ENCODE results near the gene ITGBL1.

Gene ITGBL1

DNA sequence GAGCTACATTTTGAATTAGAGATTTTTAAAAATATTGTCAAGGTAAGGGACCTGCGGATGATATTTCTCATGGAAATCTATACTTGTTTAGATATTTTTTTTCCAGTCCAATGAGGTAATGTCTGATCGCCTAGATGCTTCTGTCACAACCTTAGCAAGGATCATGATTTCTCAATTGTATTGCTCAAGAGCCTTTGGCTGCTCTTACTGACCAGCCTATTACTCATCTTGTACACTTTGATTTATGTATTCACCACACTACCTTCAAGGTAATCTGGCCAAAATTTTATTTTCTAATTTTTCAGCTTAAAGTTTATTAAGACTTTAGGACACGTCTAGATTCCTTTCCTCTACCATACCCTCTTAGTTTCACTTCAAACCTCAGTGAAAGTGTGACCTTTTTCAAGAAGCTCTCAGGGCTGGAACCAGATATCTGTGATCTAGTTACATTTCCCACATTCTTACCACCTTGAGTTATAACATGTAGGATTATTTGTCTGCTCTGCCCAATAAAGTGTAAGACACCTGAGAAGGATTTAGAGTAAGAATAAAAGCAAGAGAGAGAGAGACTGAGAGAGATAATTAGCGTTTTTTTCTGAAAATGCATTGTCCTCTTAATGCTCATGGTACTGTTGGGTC, 197.1 kb downstream of the ITGBL1 start (continued):
- TF ChIP-seq RBAK (tag by site-specific recombination; IDR thresholded peaks at IDR 0.05) (no peak), ZNF837 (tag by site-specific recombination; IDR thresholded peaks at IDR 0.05) (no peak), KLF9 (tag by site-specific recombination; IDR thresholded peaks at IDR 0.05; ENCODE audit: low read depth) (no peak), HOXD13 (CRISPR knock-in tag; IDR thresholded peaks at IDR 0.05; ENCODE audit: borderline replicate concordance) (no peak), TCF7L2 (IDR thresholded peaks at IDR 0.05; ENCODE audit: borderline replicate concordance, low read depth, low read length) (no peak), ZNF623 (tag by site-specific recombination; IDR thresholded peaks at IDR 0.05) (no peak)
- TF ChIP-seq, protein P1, sequence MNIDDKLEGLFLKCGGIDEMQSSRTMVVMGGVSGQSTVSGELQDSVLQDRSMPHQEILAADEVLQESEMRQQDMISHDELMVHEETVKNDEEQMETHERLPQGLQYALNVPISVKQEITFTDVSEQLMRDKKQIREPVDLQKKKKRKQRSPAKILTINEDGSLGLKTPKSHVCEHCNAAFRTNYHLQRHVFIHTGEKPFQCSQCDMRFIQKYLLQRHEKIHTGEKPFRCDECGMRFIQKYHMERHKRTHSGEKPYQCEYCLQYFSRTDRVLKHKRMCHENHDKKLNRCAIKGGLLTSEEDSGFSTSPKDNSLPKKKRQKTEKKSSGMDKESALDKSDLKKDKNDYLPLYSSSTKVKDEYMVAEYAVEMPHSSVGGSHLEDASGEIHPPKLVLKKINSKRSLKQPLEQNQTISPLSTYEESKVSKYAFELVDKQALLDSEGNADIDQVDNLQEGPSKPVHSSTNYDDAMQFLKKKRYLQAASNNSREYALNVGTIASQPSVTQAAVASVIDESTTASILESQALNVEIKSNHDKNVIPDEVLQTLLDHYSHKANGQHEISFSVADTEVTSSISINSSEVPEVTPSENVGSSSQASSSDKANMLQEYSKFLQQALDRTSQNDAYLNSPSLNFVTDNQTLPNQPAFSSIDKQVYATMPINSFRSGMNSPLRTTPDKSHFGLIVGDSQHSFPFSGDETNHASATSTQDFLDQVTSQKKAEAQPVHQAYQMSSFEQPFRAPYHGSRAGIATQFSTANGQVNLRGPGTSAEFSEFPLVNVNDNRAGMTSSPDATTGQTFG (tag by site-specific recombination; IDR thresholded peaks at IDR 0.05; ENCODE audit: borderline replicate concordance) = no peak
- TF ChIP-seq, protein P2, sequence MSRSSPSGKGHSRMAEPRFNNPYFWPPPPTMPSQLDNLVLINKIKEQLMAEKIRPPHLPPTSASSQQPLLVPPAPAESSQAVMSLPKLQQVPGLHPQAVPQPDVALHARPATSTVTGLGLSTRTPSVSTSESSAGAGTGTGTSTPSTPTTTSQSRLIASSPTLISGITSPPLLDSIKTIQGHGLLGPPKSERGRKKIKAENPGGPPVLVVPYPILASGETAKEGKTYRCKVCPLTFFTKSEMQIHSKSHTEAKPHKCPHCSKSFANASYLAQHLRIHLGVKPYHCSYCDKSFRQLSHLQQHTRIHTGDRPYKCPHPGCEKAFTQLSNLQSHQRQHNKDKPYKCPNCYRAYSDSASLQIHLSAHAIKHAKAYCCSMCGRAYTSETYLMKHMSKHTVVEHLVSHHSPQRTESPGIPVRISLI (tag by site-specific recombination; IDR thresholded peaks at IDR 0.05) = no peak
- TF ChIP-seq, protein P3, sequence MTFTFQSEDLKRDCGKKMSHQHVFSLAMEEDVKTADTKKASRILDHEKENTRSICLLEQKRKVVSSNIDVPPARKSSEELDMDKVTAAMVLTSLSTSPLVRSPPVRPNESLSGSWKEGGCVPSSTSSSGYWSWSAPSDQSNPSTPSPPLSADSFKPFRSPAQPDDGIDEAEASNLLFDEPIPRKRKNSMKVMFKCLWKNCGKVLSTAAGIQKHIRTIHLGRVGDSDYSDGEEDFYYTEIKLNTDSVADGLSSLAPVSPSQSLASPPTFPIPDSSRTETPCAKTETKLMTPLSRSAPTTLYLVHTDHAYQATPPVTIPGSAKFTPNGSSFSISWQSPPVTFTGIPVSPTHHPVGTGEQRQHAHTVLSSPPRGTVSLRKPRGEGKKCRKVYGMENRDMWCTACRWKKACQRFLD (tag by site-specific recombination; IDR thresholded peaks at IDR 0.05) = no peak

DNA sequence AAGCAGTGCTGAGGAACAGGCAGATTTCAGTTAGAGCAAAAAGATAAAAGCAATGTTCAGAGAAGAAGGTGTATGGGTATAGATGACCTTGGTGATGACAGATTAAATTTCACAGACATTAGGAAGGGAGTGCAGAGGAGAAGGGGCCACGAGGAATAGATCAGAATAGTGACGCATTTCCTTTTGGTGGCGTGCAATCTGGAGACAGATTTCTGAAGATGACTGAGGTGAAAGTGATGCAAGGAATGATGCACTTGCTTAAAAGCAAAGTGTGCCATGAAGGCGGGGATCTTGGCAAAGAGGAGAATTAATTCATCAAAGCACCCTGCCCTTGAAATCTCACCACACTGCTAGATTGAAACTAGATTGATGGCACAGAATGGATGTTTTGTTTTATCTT, 202.4 kb downstream of the ITGBL1 start:
- H3K27ac ChIP-seq (ENCODE audit: extremely low read depth, low read depth, low read length) = no peak overlapping the region
- ChIA-PET POLR2A (no interaction called here), CTCF (no interaction called here)
- H3K4me1 ChIP-seq (ENCODE audit: control insufficient read depth, insufficient read depth, low read length) = no peaks in the 10 kb centered on the region
- no peak for TF ChIP-seq ZNF48 (tag by site-specific recombination; IDR thresholded peaks at IDR 0.05)
- TF ChIP-seq ZNF664 (tag by site-specific recombination; IDR thresholded peaks at IDR 0.05) = no peak
- no peak for TF ChIP-seq ZSCAN16 (tag by site-specific recombination; IDR thresholded peaks at IDR 0.05)
- TF ChIP-seq, protein P4, sequence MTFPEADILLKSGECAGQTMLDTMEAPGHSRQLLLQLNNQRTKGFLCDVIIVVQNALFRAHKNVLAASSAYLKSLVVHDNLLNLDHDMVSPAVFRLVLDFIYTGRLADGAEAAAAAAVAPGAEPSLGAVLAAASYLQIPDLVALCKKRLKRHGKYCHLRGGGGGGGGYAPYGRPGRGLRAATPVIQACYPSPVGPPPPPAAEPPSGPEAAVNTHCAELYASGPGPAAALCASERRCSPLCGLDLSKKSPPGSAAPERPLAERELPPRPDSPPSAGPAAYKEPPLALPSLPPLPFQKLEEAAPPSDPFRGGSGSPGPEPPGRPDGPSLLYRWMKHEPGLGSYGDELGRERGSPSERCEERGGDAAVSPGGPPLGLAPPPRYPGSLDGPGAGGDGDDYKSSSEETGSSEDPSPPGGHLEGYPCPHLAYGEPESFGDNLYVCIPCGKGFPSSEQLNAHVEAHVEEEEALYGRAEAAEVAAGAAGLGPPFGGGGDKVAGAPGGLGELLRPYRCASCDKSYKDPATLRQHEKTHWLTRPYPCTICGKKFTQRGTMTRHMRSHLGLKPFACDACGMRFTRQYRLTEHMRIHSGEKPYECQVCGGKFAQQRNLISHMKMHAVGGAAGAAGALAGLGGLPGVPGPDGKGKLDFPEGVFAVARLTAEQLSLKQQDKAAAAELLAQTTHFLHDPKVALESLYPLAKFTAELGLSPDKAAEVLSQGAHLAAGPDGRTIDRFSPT (tag by site-specific recombination; IDR thresholded peaks at IDR 0.05) = no peak
- TF ChIP-seq ZNF843 (tag by site-specific recombination; IDR thresholded peaks at IDR 0.05) = no peak
- no peak for TF ChIP-seq SETDB1 (IDR thresholded peaks at IDR 0.05; ENCODE audit: insufficient read length, low read length)
- TF ChIP-seq ZNF121 (tag by site-specific recombination; IDR thresholded peaks at IDR 0.05) = no peak
- no peak overlapping the region for H3K4me3 ChIP-seq (ENCODE audit: low read depth, low read length)
- H3K36me3 ChIP-seq (ENCODE audit: control insufficient read depth in 2 of 2, insufficient read depth in 1 of 2, low read length in 2 of 2) = no peaks in the 10 kb centered on the region
- no peaks in the 10 kb centered on the region for H3K9me3 ChIP-seq (ENCODE audit: control insufficient read depth, insufficient read depth, low read depth, low read length)

DNA sequence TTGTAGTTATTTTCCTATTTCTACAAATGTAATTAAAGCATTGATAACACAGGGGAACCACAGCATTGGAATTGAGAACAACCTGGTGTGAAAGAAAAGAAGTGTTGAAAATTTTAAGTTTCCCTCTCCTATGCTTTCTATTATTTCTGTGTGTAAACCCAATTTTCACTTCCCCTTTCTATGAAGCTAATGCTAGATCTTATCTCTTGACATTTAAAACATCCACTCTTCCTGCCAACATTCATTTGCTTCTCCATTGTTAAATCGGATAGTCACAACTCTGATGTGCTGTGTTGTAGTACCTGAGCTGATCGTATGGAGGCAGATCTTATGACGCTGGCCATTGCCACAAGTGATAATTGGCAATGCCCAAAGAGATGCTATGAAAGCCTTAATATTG, 203.0 kb downstream of the ITGBL1 start:
- Histone ChIP-seq H3K9me3 (ENCODE audit: control insufficient read depth, insufficient read depth, low read depth, low read length) (no peaks in the 10 kb centered on the region), H3K36me3 (ENCODE audit: control insufficient read depth in 2 of 2, insufficient read depth in 1 of 2, low read length in 2 of 2) (no peaks in the 10 kb centered on the region), H3K4me3 (ENCODE audit: low read depth, low read length) (no peak overlapping the region), H3K4me1 (ENCODE audit: control insufficient read depth, insufficient read depth, low read length) (no peaks in the 10 kb centered on the region), H3K27ac (ENCODE audit: extremely low read depth, low read depth, low read length) (no peak overlapping the region)
- ChIA-PET CTCF (interaction anchor here (0.7 kb wide), 1 partner anchor 1104 kb away, joined by 5 read pairs; no protein-coding TSS in a partner anchor), POLR2A (no interaction called here)
- TF ChIP-seq ZNF140 (tag by site-specific recombination; IDR thresholded peaks at IDR 0.05) (no peak), ZBTB8A (tag by site-specific recombination; IDR thresholded peaks at IDR 0.05) (no peak)
- TF ChIP-seq, protein P5, sequence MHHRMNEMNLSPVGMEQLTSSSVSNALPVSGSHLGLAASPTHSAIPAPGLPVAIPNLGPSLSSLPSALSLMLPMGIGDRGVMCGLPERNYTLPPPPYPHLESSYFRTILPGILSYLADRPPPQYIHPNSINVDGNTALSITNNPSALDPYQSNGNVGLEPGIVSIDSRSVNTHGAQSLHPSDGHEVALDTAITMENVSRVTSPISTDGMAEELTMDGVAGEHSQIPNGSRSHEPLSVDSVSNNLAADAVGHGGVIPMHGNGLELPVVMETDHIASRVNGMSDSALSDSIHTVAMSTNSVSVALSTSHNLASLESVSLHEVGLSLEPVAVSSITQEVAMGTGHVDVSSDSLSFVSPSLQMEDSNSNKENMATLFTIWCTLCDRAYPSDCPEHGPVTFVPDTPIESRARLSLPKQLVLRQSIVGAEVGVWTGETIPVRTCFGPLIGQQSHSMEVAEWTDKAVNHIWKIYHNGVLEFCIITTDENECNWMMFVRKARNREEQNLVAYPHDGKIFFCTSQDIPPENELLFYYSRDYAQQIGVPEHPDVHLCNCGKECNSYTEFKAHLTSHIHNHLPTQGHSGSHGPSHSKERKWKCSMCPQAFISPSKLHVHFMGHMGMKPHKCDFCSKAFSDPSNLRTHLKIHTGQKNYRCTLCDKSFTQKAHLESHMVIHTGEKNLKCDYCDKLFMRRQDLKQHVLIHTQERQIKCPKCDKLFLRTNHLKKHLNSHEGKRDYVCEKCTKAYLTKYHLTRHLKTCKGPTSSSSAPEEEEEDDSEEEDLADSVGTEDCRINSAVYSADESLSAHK (tag by site-specific recombination; IDR thresholded peaks at IDR 0.05) = no peak

Measured in HEK293 (cell line).